AG04450 (cell line): ENCODE measurements around the gene AHNAK2. TPM values are rescaled to one million over a fixed set of nuclear protein-coding genes. Genes with fewer than 3 reads are reported as not detected.

Experiments
- CTCF ChIA-PET: fragments of 300-600, 350-600 bp; formaldehyde crosslinking; extraction: SDS; loops from one replicate; lab custom pipeline; 2022; ENCODE audit warnings: antibody characterized with exemption, inconsistent platforms; lab: Charles Lee
- POLR2A ChIA-PET: fragments of 350-600 bp; formaldehyde crosslinking; extraction: SDS; loops from one replicate; lab custom pipeline; 2021; ENCODE audit warnings: antibody characterized with exemption, inconsistent platforms; lab: Yijun Ruan, JAX
- DNase-seq: peaks from one replicate; pipeline ENCODE4 v3.0.0-alpha.2; 2011; ENCODE audit warnings: low read depth, low spot score
- H3K27ac ChIP-seq: one replicate; pipeline ENCODE4 v1.5.1; 2012; ENCODE audit warnings: low read depth, low read length, control low read depth
- H3K27me3 ChIP-seq: one replicate; pipeline ENCODE4 v1.6.0; 2012; ENCODE audit warnings: low read length; ENCODE audit not compliant: control insufficient read depth, insufficient read depth
- H3K4me3 ChIP-seq: 2 replicates; pipeline ENCODE4 v1.5.1; 2011; ENCODE audit warnings: mild to moderate bottlenecking, low read depth, low read length, control low read depth
- H3K9me3 ChIP-seq: 2 replicates; pipeline ENCODE4 v1.5.1; 2012; ENCODE audit warnings: low read length; ENCODE audit not compliant: control insufficient read depth, insufficient read depth
- polyA plus RNA-seq: library from polyadenylated mRNA; depleted of rRNA; stranded (reverse); fragments of >200 nt; gene quantifications from 2 replicates; pipeline ENCODE4 v1.2.3, GENCODE V29; 2011; rRNA removed
- TF ChIP-seq, protein P1 (sequence below): IDR thresholded peaks from 2 replicates; pipeline ENCODE4 v1.5.1; 2011; ENCODE audit warnings: low read depth, low read length, control low read depth, inconsistent platforms

AHNAK2 gene
- polyA plus RNA-seq, 1 experiment: 10.0 TPM

DNA sequence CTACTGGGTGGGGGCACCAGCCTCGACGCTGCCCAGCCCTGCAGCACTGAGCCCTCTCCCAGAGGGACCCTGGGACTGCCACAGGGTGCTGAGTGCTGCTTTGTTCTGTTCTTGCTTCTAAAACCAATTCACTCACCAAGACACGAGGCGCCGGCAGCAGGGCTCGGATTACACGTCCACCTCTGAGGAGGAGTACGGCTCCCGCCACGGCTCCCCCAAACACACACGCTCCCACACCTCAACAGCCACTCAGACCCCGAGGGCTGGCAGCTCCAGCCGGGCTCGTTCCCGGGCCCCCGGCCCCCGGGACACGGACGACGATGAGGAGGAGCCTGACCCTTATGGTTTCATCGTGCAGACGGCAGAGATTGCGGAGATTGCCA, 88.8 kb downstream of the AHNAK2 start:
- ChIA-PET CTCF (no interaction called here), POLR2A (no interaction called here)
- Histone ChIP-seq H3K4me3 (no peak overlapping the region), H3K27me3 (no peaks in the 10 kb centered on the region), H3K27ac (no peak overlapping the region), H3K9me3 (peaks cover 12% of the 10 kb centered on the region; the same call in 1 of the 2 replicates)
- DNase-seq: no peak
- TF ChIP-seq, protein P1, sequence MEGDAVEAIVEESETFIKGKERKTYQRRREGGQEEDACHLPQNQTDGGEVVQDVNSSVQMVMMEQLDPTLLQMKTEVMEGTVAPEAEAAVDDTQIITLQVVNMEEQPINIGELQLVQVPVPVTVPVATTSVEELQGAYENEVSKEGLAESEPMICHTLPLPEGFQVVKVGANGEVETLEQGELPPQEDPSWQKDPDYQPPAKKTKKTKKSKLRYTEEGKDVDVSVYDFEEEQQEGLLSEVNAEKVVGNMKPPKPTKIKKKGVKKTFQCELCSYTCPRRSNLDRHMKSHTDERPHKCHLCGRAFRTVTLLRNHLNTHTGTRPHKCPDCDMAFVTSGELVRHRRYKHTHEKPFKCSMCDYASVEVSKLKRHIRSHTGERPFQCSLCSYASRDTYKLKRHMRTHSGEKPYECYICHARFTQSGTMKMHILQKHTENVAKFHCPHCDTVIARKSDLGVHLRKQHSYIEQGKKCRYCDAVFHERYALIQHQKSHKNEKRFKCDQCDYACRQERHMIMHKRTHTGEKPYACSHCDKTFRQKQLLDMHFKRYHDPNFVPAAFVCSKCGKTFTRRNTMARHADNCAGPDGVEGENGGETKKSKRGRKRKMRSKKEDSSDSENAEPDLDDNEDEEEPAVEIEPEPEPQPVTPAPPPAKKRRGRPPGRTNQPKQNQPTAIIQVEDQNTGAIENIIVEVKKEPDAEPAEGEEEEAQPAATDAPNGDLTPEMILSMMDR: no peak

DNA sequence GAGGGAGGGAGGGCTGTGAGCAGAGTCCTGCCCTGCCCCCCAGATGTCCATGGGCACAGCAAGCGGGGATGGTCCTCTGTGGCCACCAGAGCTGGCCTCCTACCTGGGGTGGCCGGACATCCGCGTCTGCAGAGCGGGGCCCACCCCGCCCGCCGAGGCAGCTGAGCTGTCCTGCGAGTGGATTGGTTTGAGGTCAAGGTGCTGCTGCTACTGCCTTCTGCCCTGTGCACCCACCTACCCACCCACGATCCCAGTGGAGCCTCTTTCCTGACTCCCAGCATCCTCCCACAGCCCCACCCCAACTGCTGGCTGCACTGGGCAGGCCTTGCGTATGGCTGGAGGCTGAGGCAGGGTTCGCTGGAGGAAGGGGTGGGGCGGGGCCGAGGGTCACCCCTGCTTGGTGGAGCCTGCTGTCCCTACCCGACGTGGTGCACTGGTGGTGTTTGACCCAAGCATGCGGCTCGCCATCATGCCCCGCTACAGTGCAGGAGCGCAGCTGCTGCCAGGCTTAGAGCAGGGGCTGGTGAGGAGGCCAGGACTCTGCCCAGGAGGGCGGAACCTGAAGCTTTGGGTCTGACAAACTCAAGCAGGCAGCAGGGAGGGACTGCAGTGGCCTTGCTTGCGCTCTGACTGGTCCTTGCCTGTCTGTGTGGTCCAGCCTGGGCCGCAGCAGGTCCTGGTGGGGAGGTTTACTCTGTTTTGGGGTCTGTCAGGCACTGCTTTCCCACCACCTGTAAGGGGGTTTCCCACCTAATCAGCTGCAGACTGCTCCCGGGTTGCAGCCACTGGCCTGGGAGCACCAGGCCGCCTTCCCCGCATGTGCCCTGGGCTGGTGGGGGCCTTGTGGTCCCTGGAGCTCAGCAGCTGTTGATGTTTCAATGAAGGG, 89.4 kb downstream of the AHNAK2 start:
- ChIA-PET POLR2A (no interaction called here), CTCF (no interaction called here)
- peaks cover 12% of the 10 kb centered on the region; the same call in 1 of the 2 replicates for H3K9me3 ChIP-seq
- no peak overlapping the region for H3K4me3 ChIP-seq
- DNase-seq: no peak
- H3K27me3 ChIP-seq: no peaks in the 10 kb centered on the region
- TF ChIP-seq, protein P1: no peak
- no peak overlapping the region for H3K27ac ChIP-seq

DNA sequence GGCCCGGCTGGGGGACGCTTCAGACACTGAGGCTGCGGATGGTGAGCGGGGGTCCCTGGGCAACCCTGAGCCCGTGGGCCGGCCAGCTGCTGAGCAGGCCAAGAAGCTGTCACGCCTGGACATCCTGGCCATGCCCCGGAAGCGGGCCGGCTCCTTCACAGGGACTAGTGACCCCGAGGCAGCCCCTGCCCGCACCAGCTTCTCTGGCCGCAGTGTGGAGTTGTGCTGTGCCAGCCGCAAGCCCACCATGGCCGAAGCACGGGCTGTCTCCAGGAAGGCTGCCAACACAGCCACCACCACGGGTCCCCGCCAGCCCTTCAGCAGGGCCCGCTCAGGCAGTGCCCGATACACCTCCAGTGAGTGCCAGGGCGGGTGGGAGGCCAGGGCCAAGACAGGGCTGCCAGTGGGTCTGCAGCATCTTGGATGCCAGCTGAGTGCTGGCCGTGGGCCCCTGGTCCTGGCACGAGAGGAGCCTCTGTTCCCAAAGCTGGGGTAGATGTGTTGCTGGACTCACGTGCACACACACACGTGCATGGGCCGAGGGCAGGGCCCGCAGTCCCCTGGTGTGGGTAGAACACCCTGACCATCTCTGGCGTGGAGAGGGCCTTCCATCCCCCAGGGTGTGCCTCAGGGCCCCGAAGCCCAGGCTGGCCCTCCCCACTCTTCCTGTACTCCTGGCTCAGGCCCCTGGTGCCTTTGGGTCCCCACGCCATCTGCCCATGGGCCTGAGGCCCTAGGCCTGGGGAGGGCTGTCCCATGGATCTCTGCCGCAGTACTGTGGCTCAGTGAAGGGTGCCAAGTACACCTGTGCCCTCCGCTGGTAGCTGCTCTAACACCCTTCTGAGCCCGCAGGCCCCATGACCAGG, 90.3 kb downstream of the AHNAK2 start:
- no peak for DNase-seq
- TF ChIP-seq, protein P1: no peak
- Histone ChIP-seq H3K27ac (no peak overlapping the region), H3K9me3 (peaks cover 12% of the 10 kb centered on the region; the same call in 1 of the 2 replicates), H3K27me3 (no peaks in the 10 kb centered on the region), H3K4me3 (no peak overlapping the region)
- ChIA-PET POLR2A (no interaction called here), CTCF (no interaction called here)

Other genes starting within 250 kb of the AHNAK2 start
- gene SIVA1, start 225.2 kb downstream of the AHNAK2 start, polyA plus RNA-seq: 49.7 and 75.3 TPM in 2 replicates
- gene AKT1, start 182.6 kb downstream of the AHNAK2 start, polyA plus RNA-seq: 104 and 129 TPM in 2 replicates
- gene ZBTB42, start 177.3 kb downstream of the AHNAK2 start, polyA plus RNA-seq: 1.6 and 2.5 TPM in 2 replicates
- 4.2 and 4.3 TPM in 2 replicates for gene CEP170B, start 113.1 kb downstream of the AHNAK2 start, polyA plus RNA-seq
- gene PLD4, start 53.5 kb downstream of the AHNAK2 start, polyA plus RNA-seq: 0.01 TPM in 2 replicates
- gene CLBA1, start 7.4 kb upstream of the AHNAK2 start, polyA plus RNA-seq: 4.6 and 4.9 TPM in 2 replicates
- 6.8 and 7.8 TPM in 2 replicates for gene CDCA4, start 42.7 kb upstream of the AHNAK2 start, polyA plus RNA-seq
- 0.07 and 0.14 TPM in 2 replicates for gene GPR132, start 87.1 kb upstream of the AHNAK2 start, polyA plus RNA-seq
- gene JAG2, start 190.4 kb upstream of the AHNAK2 start, polyA plus RNA-seq: 0.17 and 0.22 TPM in 2 replicates
- 7.2 and 11.0 TPM in 2 replicates for gene NUDT14, start 202.9 kb upstream of the AHNAK2 start, polyA plus RNA-seq